Urinary bladder (tissue), 4 donors: ENCODE measurements around the gene POLR2H. TPM values are rescaled to one million over a fixed set of nuclear protein-coding genes. Genes with fewer than 3 reads are reported as not detected.

Source experiments
- DNase-seq: peaks from one replicate; pipeline ENCODE4 v3.0.0-alpha.2; 2015; ENCODE audit errors: extremely low spot score
- H3K27ac ChIP-seq: one replicate; pipeline ENCODE4 v1.5.1; 2013; ENCODE audit warnings: low read depth, mild to moderate bottlenecking, moderate library complexity
- H3K36me3 ChIP-seq: one replicate; pipeline ENCODE4 v1.6.1; 2013; ENCODE audit warnings: mild to moderate bottlenecking, moderate library complexity; ENCODE audit not compliant: insufficient read depth
- H3K4me1 ChIP-seq: one replicate; pipeline ENCODE4 v1.6.1; 2013; ENCODE audit warnings: mild to moderate bottlenecking, moderate library complexity; ENCODE audit not compliant: insufficient read depth
- H3K4me3 ChIP-seq: one replicate; pipeline ENCODE4 v1.5.1; 2013; ENCODE audit warnings: low read depth, low read length
- WGBS: extraction: QIAGEN DNeasy Blood & Tissue Kit; methylation state at CpG from one replicate; pipeline ENCODE4 v1.1.7; 2013; 5-methylcytosine and 5-hydroxymethylcytosine counted together
- polyA plus RNA-seq: library from polyadenylated mRNA; stranded (reverse); fragments of 200-250 nt; gene quantifications from one replicate; pipeline ENCODE4 v1.2.3, GENCODE V29; 2013
- total RNA-seq: library from RNA; depleted of rRNA; stranded (reverse); fragments of >200 nt; gene quantifications from one replicate; pipeline ENCODE4 v1.2.3, GENCODE V29; 2014
- donor health status: healthy with polysubstance abuse.
- donor health status: healthy.

POLR2H gene
- total RNA-seq (45.9 TPM), polyA plus RNA-seq (59.7 TPM)

DNA sequence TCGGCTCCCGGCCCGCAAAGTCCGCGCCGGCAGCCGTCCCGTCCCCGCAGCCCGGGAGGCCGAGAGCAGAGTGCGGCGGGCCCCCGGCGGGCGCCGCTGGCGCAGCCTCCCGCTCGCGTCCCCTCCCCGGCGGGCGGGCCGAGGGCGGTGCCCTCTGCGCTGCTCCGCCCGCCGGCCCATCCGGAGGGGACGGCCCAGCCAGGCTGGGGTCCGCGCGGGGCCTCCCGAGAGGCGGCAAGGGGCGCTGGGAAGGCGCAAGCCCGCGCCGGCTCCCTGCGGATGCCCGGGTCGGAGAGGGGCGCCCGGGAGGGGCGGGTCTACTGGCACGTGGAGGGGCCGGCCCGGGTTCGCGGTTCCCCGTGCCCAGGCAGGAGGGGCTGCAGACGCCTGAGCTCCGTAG lies at the start of gene POLR2H, which contains the start of gene CLCN2:
Gene POLR2H (plus strand): TSS at position 179 of the 400 bp plus-strand sequence. CDS start 1,783 bp downstream, outside the sequence.
Gene CLCN2 (minus strand): TSS at position 74 of the 400 bp plus-strand sequence. CDS start 126 bp downstream, outside the sequence.
- under 1% methylated on average over 56 of the region's 56 CpGs for WGBS
- H3K4me1 ChIP-seq: peaks cover 3% of the 10 kb centered on the region
- H3K36me3 ChIP-seq: no peaks in the 10 kb centered on the region
- H3K4me3 ChIP-seq: peak within 1 kb of the TSS; percentile 95
- no peak for DNase-seq
- peak within 1 kb of the TSS; percentile 99 for H3K27ac ChIP-seq

GRCh38 chr3:184314363-184314699 lies 47.2 kb upstream of the POLR2H start, which contains the start of gene EIF4G1:
Gene EIF4G1 (plus strand): TSS chr3:184314606. CDS start chr3:184315797, 1,191 bp downstream.
- H3K4me1 ChIP-seq: no peaks in the 10 kb centered on the region
- H3K27ac ChIP-seq: peak within 1 kb of the TSS; percentile 99
- DNase-seq: no peak
- no peaks in the 10 kb centered on the region for H3K36me3 ChIP-seq
- under 1% methylated on average over 40 of the region's 40 CpGs for WGBS
- H3K4me3 ChIP-seq: peak within 1 kb of the TSS; percentile 97

- Histone ChIP-seq H3K36me3 (no peaks in the 10 kb centered on the region), H3K4me3 (peak overlapping the region; percentile 97), H3K4me1 (no peaks in the 10 kb centered on the region), H3K27ac (peak overlapping the region; percentile 99)
- under 1% methylated on average over 88 of the region's 89 CpGs for WGBS
- DNase-seq: no peak
These were observed 46.6 kb upstream of the POLR2H start for GRCh38 chr3:184314700-184315542.

DNA sequence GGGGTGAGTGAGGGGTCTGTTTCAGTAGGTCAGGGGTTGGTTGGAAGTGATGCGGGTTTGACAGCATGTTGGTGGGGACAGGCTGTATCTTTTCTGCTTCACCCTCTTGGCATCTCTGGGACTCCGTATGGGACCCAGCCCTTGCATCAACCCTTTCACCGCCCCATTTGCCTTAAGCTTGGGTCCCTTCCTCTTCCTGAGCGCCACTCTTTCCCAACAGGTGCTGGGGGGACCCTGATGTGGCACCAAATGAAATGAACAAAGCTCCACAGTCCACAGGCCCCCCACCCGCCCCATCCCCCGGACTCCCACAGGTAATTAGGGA lies 46.0 kb upstream of the POLR2H start:
- DNase-seq: no peak
- H3K36me3 ChIP-seq: peaks cover under 1% of the 10 kb centered on the region
- WGBS: 8% methylated on average over 6 of the region's 6 CpGs
- H3K4me1 ChIP-seq: no peaks in the 10 kb centered on the region
- H3K27ac ChIP-seq: peak overlapping the region; percentile 99
- H3K4me3 ChIP-seq: peak overlapping the region; percentile 97

DNA sequence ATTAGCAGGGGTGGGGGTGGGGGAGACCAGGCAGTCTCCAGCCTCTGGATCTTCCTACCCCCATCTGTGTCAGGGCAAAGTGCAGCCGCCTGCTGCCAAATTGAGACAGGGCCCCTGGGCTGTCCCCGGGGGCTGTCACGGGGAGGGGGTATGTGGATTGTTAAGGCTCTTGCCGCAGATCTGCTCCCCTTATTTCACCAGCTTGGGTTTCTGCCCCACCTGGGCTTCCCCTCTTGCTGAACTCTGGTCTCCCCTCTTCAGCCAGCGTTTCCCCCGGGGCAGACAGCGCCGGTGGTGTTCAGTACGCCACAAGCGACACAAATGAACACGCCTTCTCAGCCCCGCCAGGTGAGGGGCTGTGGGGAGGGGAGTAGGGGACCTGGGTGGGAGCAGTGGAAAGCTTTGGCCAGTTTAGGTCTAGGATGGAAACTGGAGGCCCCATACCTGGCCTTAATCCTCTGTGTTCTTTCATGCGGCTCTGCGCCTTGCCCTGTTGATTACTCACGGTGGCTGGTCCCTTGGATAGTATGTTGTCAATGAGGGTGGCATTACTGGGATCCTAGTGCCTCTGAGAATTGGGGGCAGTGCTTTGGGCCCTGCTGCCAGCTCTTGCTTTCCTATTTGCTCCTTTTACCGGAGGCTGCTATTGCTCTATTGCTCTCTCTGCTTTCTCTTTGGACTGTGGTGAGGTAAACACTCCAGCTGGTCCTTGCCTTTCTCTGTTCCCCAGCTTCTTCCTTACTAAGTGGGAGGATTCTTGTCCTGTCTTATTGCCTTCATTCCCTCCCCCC lies 45.4 kb upstream of the POLR2H start:
- DNase-seq: no peak
- Histone ChIP-seq H3K36me3 (peaks cover 3% of the 10 kb centered on the region), H3K4me3 (peak overlapping the region; percentile 97), H3K27ac (peak overlapping the region; percentile 73), H3K4me1 (no peaks in the 10 kb centered on the region)
- 27% methylated on average over 16 of the region's 16 CpGs for WGBS

DNA sequence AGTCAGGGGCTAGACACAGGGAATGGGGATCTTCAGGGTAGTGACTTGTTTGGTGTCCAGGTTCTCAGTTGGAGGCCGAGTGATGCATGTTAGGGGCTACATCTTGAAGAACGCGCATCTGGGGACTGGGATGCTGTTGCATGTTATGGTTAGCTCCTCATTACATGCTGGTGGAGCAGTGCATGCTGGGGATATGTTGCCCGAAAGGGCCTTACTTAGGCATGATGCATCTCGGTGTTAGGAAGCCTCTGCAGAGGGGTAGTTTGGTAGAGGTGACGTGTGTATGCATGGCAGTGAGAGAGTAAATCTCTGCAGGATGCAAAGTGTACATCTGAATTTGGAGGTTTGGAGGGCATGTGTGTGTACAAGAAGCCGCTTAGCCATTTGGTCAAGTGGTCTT lies 44.7 kb upstream of the POLR2H start:
- no peaks in the 10 kb centered on the region for H3K4me1 ChIP-seq
- DNase-seq: no peak
- no peak overlapping the region for H3K27ac ChIP-seq
- 68% methylated on average over 7 of the region's 7 CpGs for WGBS
- peaks cover 3% of the 10 kb centered on the region for H3K36me3 ChIP-seq
- H3K4me3 ChIP-seq: no peak overlapping the region

- WGBS: 65% methylated on average over 5 of the region's 5 CpGs
- peaks cover 7% of the 10 kb centered on the region for H3K36me3 ChIP-seq
- no peak overlapping the region for H3K4me3 ChIP-seq
- no peak for DNase-seq
- H3K4me1 ChIP-seq: no peaks in the 10 kb centered on the region
- no peak overlapping the region for H3K27ac ChIP-seq
These were observed 44.3 kb upstream of the POLR2H start for GRCh38 chr3:184317201-184317600.

DNA sequence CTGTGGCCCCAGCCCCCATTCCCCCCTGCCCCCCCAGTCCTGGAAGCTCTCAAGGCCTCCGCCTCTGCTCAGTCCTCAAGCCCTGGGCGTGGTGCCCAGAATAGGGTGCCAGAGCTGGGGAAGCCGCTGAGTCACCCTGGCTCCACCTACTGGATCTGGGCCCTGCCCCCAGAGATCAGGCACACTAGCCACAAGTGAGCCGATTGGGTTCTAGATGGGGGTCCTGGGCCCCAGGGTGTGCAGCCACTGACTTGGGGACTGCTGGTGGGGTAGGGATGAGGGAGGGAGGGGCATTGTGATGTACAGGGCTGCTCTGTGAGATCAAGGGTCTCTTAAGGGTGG lies 41.4 kb upstream of the POLR2H start:
- Histone ChIP-seq H3K27ac (peak overlapping the region; percentile 69), H3K4me3 (no peak overlapping the region), H3K4me1 (no peaks in the 10 kb centered on the region), H3K36me3 (peaks cover 12% of the 10 kb centered on the region)
- DNase-seq: no peak
- 0% methylated on average over 4 of the region's 4 CpGs for WGBS

- Histone ChIP-seq H3K4me3 (no peak overlapping the region), H3K36me3 (peaks cover 15% of the 10 kb centered on the region), H3K27ac (no peak overlapping the region), H3K4me1 (no peaks in the 10 kb centered on the region)
- WGBS: 83% methylated on average over 5 of the region's 5 CpGs
- no peak for DNase-seq
These were observed 39.8 kb upstream of the POLR2H start for GRCh38 chr3:184321666-184322065.

DNA sequence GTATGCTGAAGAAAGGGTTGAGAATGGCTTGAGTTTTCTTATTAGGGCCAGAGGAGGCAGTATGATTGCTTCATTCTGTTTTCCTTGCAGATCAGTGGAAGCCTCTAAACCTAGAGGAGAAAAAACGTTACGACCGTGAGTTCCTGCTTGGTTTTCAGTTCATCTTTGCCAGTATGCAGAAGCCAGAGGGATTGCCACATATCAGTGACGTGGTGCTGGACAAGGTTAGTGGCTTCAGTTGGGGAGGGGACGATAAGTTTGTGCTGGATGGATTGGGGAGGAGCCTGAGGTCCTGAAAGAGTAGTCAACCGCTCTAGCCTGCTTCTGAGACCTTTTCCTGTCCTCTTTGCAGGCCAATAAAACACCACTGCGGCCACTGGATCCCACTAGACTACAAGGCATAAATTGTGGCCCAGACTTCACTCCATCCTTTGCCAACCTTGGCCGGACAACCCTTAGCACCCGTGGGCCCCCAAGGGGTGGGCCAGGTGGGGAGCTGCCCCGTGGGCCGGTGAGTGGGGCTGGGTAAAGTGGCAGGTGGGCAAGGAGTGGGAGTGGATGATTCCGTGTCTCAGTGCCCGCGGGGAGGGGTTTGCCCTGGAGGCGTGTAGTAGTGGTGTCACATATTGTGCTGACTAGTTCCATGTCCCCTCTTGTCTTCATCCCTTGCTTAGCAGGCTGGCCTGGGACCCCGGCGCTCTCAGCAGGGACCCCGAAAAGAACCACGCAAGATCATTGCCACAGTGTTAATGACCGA lies 38.6 kb upstream of the POLR2H start:
- Histone ChIP-seq H3K4me3 (no peak overlapping the region), H3K36me3 (peaks cover 17% of the 10 kb centered on the region), H3K4me1 (no peaks in the 10 kb centered on the region), H3K27ac (no peak overlapping the region)
- 91% methylated on average over 20 of the region's 20 CpGs for WGBS
- DNase-seq: no peak

DNA sequence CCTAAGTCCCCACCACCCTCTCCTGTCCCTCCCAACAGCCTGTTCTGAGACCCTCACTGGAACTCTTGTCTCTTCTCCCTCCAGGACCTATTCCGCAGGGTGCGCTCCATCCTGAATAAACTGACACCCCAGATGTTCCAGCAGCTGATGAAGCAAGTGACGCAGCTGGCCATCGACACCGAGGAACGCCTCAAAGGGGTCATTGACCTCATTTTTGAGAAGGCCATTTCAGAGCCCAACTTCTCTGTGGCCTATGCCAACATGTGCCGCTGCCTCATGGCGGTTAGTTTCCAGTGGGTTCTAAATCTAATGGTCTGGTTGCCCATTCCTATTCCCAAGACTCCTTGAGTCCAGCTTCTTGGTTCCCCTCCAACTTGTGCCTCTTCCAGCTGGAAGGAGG lies 37.8 kb upstream of the POLR2H start:
- WGBS: 92% methylated on average over 8 of the region's 8 CpGs
- Histone ChIP-seq H3K4me1 (no peaks in the 10 kb centered on the region), H3K27ac (no peak overlapping the region), H3K4me3 (no peak overlapping the region), H3K36me3 (peaks cover 19% of the 10 kb centered on the region)
- DNase-seq: no peak

GRCh38 chr3:184325269-184325668 lies 36.2 kb upstream of the POLR2H start:
- H3K36me3 ChIP-seq: peaks cover 22% of the 10 kb centered on the region
- H3K4me1 ChIP-seq: no peaks in the 10 kb centered on the region
- DNase-seq: no peak
- no peak overlapping the region for H3K4me3 ChIP-seq
- 88% methylated on average over 13 of the region's 13 CpGs for WGBS
- H3K27ac ChIP-seq: no peak overlapping the region

GRCh38 chr3:184325715-184326369 lies 35.7 kb upstream of the POLR2H start:
- no peak overlapping the region for H3K27ac ChIP-seq
- DNase-seq: no peak
- H3K4me1 ChIP-seq: no peaks in the 10 kb centered on the region
- peaks cover 19% of the 10 kb centered on the region for H3K36me3 ChIP-seq
- H3K4me3 ChIP-seq: no peak overlapping the region
- WGBS: 81% methylated on average over 6 of the region's 6 CpGs
